Tibial artery (tissue), 4 donors: ENCODE data around the gene MPDZ.

ENCODE experiments used
- DNase-seq, 2 donors: peaks; one replicate each; pipeline ENCODE4 v3.0.0-alpha.2; 2019
- H3K27ac ChIP-seq, 2 donors: fragments of 200-600 bp; sonication (generic) in 1 of 2; 1 replicate in 1 of 2; 2 replicates in 1 of 2; pipeline ENCODE4 v1.5.1; 2018 to 2019; ENCODE audit warnings: mild to moderate bottlenecking in 1 of 2
- H3K27me3 ChIP-seq, 2 donors: fragments of 200-600 bp; sonication (generic) in 1 of 2; one replicate each; pipeline versions ENCODE4 v1.5.1 to v1.6.0; 2016 to 2019
- H3K36me3 ChIP-seq, 3 donors: fragments of 200-600 bp; sonication (generic) in 2 of 3; one replicate each; pipeline ENCODE4 v1.5.1; 2016 to 2019; ENCODE audit warnings: mild to moderate bottlenecking in 2 of 3
- H3K4me1 ChIP-seq, 4 donors: fragments of 200-600 bp; sonication (generic) in 2 of 4; 1 replicate in 3 of 4; 2 replicates in 1 of 4; pipeline ENCODE4 v1.5.1; 2016 to 2019
- H3K4me3 ChIP-seq, 2 donors: fragments of 200-600 bp; sonication (generic) in 1 of 2; 1 replicate in 1 of 2; 2 replicates in 1 of 2; pipeline ENCODE4 v1.5.1; 2018 to 2019; ENCODE audit warnings: mild to moderate bottlenecking in 2 of 2
- H3K9me3 ChIP-seq, 3 donors: fragments of 200-600 bp; sonication (generic) in 1 of 3; one replicate each; pipeline ENCODE4 v1.5.1; 2016 to 2019
- intact Hi-C: fragments of 100-400 bp; cut with DNase I; formaldehyde crosslinking; loops from one replicate; pipeline ENCODE4 v1.15.0; 2023; ENCODE audit warnings: low total_unique reads
- TF ChIP-seq, protein P1 (sequence below), 2 experiments: fragments of 200-600 bp in 1 of 2; fragments of 450-650 bp in 1 of 2; IDR thresholded peaks; one replicate each; pipeline ENCODE4 v1.5.1; 2017 to 2019; ENCODE audit warnings: antibody characterized with exemption in 2 of 2, mild to moderate bottlenecking in 1 of 2, moderate library complexity in 1 of 2

MPDZ gene

DNA sequence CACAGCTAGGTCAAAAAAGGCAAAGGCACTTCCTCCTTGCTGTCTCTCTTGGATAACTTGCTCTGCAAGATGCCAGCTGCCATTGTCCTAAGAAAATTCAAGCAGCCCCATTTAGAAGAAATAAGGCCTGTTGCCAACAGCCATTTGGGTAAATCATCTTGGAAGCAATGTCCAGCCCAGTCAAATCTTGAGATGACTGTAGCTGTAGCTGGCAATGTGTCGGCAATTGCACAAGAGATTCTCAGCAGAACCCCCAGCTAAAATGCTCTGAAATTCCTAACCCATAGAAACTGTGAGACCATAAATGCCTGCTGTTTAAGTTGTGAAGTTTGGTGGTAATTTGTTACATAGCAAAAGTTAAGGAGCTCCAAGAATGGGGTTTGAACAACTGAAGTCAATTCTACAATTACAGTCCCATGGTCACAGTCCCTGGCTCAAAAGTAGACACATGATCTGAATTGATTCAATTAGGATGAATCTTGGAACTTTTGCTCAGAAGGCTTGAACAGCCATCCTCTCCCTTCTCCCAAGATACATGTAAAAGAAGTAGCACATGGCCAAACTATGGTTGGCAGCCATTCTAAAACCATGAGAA, 151.1 kb downstream of the MPDZ start:
- H3K4me3 ChIP-seq = no peak overlapping the region
- no peaks in the 10 kb centered on the region for H3K27me3 ChIP-seq
- no peaks in the 10 kb centered on the region for H3K9me3 ChIP-seq
- H3K36me3 ChIP-seq = peaks cover 38 to 50% (median 40%) of the 10 kb centered on the region in 3 donors
- TF ChIP-seq, protein P1, sequence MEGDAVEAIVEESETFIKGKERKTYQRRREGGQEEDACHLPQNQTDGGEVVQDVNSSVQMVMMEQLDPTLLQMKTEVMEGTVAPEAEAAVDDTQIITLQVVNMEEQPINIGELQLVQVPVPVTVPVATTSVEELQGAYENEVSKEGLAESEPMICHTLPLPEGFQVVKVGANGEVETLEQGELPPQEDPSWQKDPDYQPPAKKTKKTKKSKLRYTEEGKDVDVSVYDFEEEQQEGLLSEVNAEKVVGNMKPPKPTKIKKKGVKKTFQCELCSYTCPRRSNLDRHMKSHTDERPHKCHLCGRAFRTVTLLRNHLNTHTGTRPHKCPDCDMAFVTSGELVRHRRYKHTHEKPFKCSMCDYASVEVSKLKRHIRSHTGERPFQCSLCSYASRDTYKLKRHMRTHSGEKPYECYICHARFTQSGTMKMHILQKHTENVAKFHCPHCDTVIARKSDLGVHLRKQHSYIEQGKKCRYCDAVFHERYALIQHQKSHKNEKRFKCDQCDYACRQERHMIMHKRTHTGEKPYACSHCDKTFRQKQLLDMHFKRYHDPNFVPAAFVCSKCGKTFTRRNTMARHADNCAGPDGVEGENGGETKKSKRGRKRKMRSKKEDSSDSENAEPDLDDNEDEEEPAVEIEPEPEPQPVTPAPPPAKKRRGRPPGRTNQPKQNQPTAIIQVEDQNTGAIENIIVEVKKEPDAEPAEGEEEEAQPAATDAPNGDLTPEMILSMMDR (IDR thresholded peaks at IDR 0.05) = no peak
- H3K4me1 ChIP-seq = peaks cover 0 to 8% (median 0%) of the 10 kb centered on the region in 4 donors
- intact Hi-C loops = no loop called here
- DNase-seq = no peak
- H3K27ac ChIP-seq = no peak overlapping the region

DNA sequence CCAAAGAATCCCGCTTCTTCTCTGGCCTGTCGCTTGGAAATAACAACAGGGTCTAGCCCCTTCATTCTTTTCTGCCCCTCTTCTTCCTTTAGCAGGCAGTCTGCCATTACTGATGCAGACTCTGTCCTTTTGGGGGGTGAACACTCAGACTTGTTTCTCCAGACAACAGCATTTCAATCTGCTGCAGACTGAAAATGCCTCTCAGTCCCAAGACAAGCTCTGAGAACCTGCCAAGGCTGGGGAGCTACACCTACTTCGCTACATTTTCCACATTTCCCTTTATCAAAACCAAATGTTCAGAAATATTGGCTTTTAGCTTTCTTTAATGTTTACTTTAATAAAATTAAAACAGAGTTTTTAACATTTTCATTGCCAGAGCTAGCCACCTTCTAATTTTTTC, 152.4 kb downstream of the MPDZ start:
- TF ChIP-seq, protein P1 (IDR thresholded peaks at IDR 0.05) = no peak
- H3K9me3 ChIP-seq = no peaks in the 10 kb centered on the region
- no peak overlapping the region for H3K27ac ChIP-seq
- H3K27me3 ChIP-seq = no peaks in the 10 kb centered on the region
- DNase-seq = no peak
- H3K4me1 ChIP-seq = peaks cover 0 to 8% (median 0%) of the 10 kb centered on the region in 4 donors
- intact Hi-C loops = no loop called here
- no peak overlapping the region for H3K4me3 ChIP-seq
- peaks cover 35 to 50% (median 38%) of the 10 kb centered on the region in 3 donors for H3K36me3 ChIP-seq

DNA sequence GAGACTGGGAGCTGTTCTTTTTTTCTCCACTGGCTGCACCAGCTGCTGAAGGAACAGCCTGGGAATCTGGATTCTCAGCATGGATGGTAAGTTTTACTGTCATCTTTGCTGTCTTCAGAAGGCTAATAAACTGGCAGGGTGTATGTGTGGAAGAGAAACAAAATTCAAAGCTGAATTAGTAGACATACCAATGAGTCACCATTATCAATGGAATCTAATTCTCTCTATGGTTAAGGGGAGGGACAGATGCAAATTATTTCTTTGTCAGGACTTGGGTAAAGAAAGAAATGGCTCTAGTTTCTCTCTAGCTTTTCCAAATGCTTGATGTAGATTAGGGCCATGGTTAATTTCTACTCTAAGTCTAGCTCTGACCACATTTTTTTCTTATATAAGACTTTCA, 154.2 kb downstream of the MPDZ start:
- no peaks in the 10 kb centered on the region for H3K27me3 ChIP-seq
- no peaks in the 10 kb centered on the region for H3K9me3 ChIP-seq
- H3K36me3 ChIP-seq = peaks cover 39 to 52% (median 40%) of the 10 kb centered on the region in 3 donors
- intact Hi-C loops = no loop called here
- H3K4me3 ChIP-seq = no peak overlapping the region
- TF ChIP-seq, protein P1 (IDR thresholded peaks at IDR 0.05) = no peak
- H3K27ac ChIP-seq = no peak overlapping the region
- peaks cover 0 to 8% (median 0%) of the 10 kb centered on the region in 4 donors for H3K4me1 ChIP-seq
- DNase-seq = no peak

DNA sequence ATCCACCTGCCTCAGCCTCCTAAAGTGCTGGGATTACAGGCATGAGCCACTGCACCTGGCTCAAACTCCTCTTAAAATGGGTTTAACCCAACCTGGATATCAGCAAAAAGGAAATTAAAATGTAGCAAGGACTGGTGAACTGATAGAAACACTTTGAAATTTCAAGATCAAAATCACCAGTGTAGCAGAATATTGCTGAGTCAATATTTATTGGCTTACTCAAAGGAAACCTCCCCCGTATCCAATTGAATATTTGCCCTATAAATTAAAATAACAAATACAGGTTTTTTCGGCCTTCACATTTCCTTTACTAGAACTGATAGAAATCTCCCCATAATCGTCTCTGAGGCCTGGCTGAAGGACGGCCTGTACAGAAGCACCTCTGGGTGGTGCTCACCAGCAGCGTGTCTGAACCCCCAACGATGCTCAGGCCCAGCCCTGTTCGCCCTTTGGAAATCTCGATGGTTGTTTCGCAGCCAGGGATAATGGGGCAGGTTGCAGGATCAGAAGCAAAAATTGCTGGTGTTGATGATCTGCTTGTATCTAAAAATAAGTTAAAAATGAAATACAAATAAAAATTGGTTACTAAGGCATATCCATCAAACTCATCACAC, 156.6 kb downstream of the MPDZ start:
- Histone ChIP-seq H3K4me1 (no peaks in the 10 kb centered on the region), H3K36me3 (peaks cover 52 to 57% (median 53%) of the 10 kb centered on the region in 3 donors), H3K9me3 (no peaks in the 10 kb centered on the region), H3K27ac (no peak overlapping the region), H3K27me3 (no peaks in the 10 kb centered on the region), H3K4me3 (no peak overlapping the region)
- no peak for DNase-seq
- TF ChIP-seq, protein P1 (IDR thresholded peaks at IDR 0.05) = no peak
- intact Hi-C loops = no loop called here

DNA sequence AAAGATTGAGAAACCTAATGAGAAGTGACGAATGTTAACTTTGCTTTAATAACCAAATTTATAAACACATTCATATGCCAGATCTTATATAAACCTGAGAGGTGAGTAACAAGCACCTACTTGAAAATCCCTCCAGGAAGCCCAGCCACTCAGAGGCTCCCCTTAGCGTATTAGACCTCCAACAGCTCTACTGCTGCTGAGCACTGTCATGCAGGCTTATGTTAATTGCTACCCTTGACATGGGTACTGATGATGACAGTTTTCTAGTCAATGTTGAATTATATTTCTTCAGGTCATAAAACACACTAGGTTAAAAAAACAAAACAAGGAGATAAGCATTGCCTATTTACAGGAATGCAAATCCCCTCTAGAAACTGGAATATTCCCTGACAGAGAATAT, 161.2 kb downstream of the MPDZ start:
- H3K4me1 ChIP-seq = peaks cover 0 to 14% (median 3%) of the 10 kb centered on the region in 4 donors
- H3K27ac ChIP-seq = no peak overlapping the region
- H3K9me3 ChIP-seq = no peaks in the 10 kb centered on the region
- H3K27me3 ChIP-seq = no peaks in the 10 kb centered on the region
- H3K36me3 ChIP-seq = peaks cover 30 to 47% (median 42%) of the 10 kb centered on the region in 3 donors
- no peak overlapping the region for H3K4me3 ChIP-seq
- TF ChIP-seq, protein P1 (IDR thresholded peaks at IDR 0.05) = no peak
- no peak for DNase-seq
- intact Hi-C loops = no loop called here
